Common myeloid progenitor, CD34-positive (primary cell): ENCODE data around the gene CKAP5.

ENCODE experiments used
- CTCF ChIA-PET: fragments of 350-600 bp; sonication (Branson Sonifier 250); formaldehyde crosslinking; loops from one replicate; lab custom pipeline; 2021; ENCODE audit warnings: antibody characterized with exemption; lab: Charles Lee
- POLR2A ChIA-PET: fragments of 350-600 bp; sonication (Branson Sonifier 250); formaldehyde crosslinking; loops from one replicate; lab custom pipeline; 2021; ENCODE audit warnings: antibody characterized with exemption; lab: Charles Lee
- DNase-seq, 3 donors: peaks; one replicate each; pipeline versions ENCODE4 v3.0.0 to v3.0.0-alpha.2; 2013
- H3K27ac ChIP-seq, 2 experiments: 1 replicate in 1 of 2; 2 replicates in 1 of 2; pipeline ENCODE4 v1.7.0; 2013; ENCODE audit warnings: inconsistent platforms in 2 of 2, low read length in 2 of 2, mild to moderate bottlenecking in 2 of 2, low read depth in 1 of 2, moderate library complexity in 1 of 2; ENCODE audit not compliant: severe bottlenecking in 2 of 2, insufficient read depth in 1 of 2, poor library complexity in 1 of 2
- H3K27me3 ChIP-seq, 5 experiments: replicated peaks in 2 of 5; 1 replicate in 3 of 5; 2 replicates in 2 of 5; pipeline versions ENCODE4 v1.6.1 to v1.7.0; 2013; ENCODE audit warnings: low read length in 4 of 5, mild to moderate bottlenecking in 2 of 5, moderate library complexity in 2 of 5, inconsistent platforms in 1 of 5; ENCODE audit not compliant: insufficient read depth in 5 of 5, control insufficient read depth in 4 of 5
- H3K36me3 ChIP-seq, 4 experiments: 1 replicate in 2 of 4; 2 replicates in 2 of 4; pipeline versions ENCODE4 v1.6.1 to v1.7.0; 2013; ENCODE audit warnings: low read length in 3 of 4, control low read depth in 1 of 4, mild to moderate bottlenecking in 1 of 4; ENCODE audit not compliant: control insufficient read depth in 4 of 4, insufficient read depth in 4 of 4
- H3K4me1 ChIP-seq, 4 experiments: 1 replicate in 3 of 4; 2 replicates in 1 of 4; pipeline versions ENCODE4 v1.6.1 to v1.7.1; 2013; ENCODE audit warnings: low read length in 3 of 4, mild to moderate bottlenecking in 3 of 4, control low read depth in 1 of 4, inconsistent platforms in 1 of 4, moderate library complexity in 1 of 4; ENCODE audit not compliant: control insufficient read depth in 4 of 4, insufficient read depth in 4 of 4; ENCODE audit errors: control extremely low read depth in 1 of 4
- H3K4me3 ChIP-seq, 7 experiments: 1 replicate in 4 of 7; 2 replicates in 3 of 7; pipeline versions ENCODE4 v1.5.1 to v1.7.0; 2013; ENCODE audit warnings: mild to moderate bottlenecking in 7 of 7, low read length in 6 of 7, moderate library complexity in 6 of 7, inconsistent platforms in 2 of 7, low read depth in 2 of 7, control low read depth in 1 of 7; ENCODE audit not compliant: insufficient read depth in 4 of 7, control insufficient read depth in 1 of 7; ENCODE audit errors: extremely low read depth in 1 of 7
- H3K9me3 ChIP-seq, 5 experiments: 1 replicate in 4 of 5; 2 replicates in 1 of 5; pipeline versions ENCODE4 v1.6.1 to v1.7.1; 2013; ENCODE audit warnings: low read length in 4 of 5, mild to moderate bottlenecking in 2 of 5, inconsistent platforms in 1 of 5, low read depth in 1 of 5, moderate library complexity in 1 of 5; ENCODE audit not compliant: control insufficient read depth in 4 of 5, insufficient read depth in 2 of 5; ENCODE audit errors: control extremely low read depth in 1 of 5
- WGBS: methylation state at CpG from one replicate; pipeline ENCODE4 v1.1.5; 2013; ENCODE audit not compliant: insufficient coverage; 5-methylcytosine and 5-hydroxymethylcytosine counted together

CKAP5 gene

DNA sequence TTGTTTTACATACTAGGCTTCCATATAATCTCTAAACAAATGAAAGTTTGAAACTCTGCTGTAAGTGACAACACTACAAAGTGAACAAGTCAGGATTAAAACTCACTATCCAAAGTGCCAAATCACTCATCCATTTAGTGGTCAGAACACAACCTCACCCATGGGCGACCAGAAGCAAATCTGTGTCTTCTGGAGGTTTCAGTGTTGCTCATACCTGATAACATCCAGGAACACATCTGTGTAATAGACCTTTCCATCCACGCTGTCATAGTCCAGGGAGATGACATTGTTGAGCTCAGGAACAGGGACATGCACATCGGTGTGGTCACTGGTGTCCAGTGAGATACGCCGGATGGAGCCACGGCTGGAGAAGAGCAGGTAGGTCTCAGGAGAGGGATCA, 28.5 kb upstream of the CKAP5 start:
- Histone ChIP-seq H3K36me3 (no peaks in the 10 kb centered on the region), H3K27me3 (no peaks in the 10 kb centered on the region), H3K27ac (no peak overlapping the region), H3K4me1 (no peaks in the 10 kb centered on the region), H3K4me3 (no peak overlapping the region), H3K9me3 (no peaks in the 10 kb centered on the region)
- 100% methylated on average over 6 of the region's 6 CpGs for WGBS
- no peak for DNase-seq
- ChIA-PET CTCF (no interaction called here), POLR2A (no interaction called here)

DNA sequence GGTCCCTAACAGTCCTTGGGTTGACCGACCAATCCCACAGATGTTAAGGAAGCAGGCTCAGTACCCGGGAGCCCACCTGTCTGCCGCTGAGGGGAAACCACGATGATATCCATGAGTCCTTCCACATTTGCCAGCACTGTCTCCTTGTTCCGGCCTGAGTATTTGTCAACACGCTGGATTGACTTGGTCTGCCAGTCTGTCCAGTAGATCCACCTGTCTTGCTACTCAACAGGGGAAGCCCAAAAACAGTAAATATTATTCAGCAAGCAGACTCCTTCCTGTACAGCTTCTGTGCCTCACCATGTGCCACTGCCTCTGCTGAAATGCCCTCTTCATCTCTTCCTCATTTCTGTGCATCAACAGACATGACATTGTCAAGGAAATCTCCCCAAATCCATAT, 22.8 kb upstream of the CKAP5 start:
- DNase-seq, result no peak
- H3K27ac ChIP-seq, result no peak overlapping the region
- ChIA-PET CTCF (no interaction called here), POLR2A (no interaction called here)
- H3K27me3 ChIP-seq, result no peaks in the 10 kb centered on the region
- H3K4me3 ChIP-seq, result no peak overlapping the region
- no peaks in the 10 kb centered on the region for H3K36me3 ChIP-seq
- no peaks in the 10 kb centered on the region for H3K4me1 ChIP-seq
- WGBS, result 97% methylated on average over 6 of the region's 6 CpGs
- no peaks in the 10 kb centered on the region for H3K9me3 ChIP-seq

DNA sequence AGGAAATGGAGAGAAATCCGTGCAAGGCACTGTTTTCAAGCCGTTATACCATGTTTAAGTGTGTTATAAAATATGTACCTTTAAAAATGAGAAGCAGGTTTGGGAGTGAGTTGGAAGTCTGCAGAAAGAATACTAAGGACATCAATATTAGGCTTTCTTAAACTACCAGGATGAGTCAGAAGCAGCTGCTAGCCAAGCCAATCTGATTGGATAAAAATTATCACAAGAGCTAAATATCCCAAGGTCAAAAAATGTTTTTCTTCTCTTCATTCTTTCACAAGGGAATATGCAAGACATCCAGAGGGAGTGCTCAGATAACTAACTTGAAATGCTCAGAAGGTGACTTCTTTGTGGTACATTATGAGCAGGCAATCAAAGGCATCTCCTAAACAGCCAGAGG, 19.3 kb upstream of the CKAP5 start:
- H3K36me3 ChIP-seq, result peaks cover 0 to 3% (median under 1%) of the 10 kb centered on the region in 4 experiments
- no peak for DNase-seq
- H3K9me3 ChIP-seq, result peaks cover 0 to 4% (median 0%) of the 10 kb centered on the region in 5 experiments
- CTCF ChIA-PET, result no interaction called here
- H3K4me3 ChIP-seq, result no peak overlapping the region
- no peaks in the 10 kb centered on the region for H3K4me1 ChIP-seq
- no peaks in the 10 kb centered on the region for H3K27me3 ChIP-seq
- H3K27ac ChIP-seq, result no peak overlapping the region
- POLR2A ChIA-PET, result no interaction called here
- WGBS, result 100% methylated on average over 2 of the region's 2 CpGs

DNA sequence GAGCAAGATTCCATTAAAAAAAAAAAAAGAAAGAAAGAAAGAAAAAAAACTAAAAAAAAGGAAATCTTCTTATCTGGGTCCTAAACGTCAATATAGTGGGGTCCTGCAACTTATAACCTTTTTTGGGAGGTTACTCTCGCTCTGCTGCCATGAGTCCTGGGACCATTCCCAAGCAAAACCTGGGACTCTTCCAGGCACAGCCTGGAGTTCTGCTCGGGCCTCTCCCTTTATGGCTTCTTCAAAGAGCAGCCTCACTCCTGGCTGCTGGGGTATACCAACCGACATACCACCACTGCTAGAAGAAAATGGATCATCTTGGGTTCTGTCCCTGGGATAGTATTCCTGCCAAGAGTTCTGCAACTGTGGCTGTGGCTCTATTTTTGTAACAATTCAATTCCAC, 14.1 kb upstream of the CKAP5 start:
- H3K9me3 ChIP-seq, result peaks cover 0 to 4% (median 0%) of the 10 kb centered on the region in 5 experiments
- DNase-seq, result no peak
- peaks cover 0 to 3% (median under 1%) of the 10 kb centered on the region in 4 experiments for H3K36me3 ChIP-seq
- ChIA-PET CTCF (no interaction called here), POLR2A (no interaction called here)
- peaks cover 0 to 13% (median 0%) of the 10 kb centered on the region in 4 experiments for H3K4me1 ChIP-seq
- H3K27me3 ChIP-seq, result no peaks in the 10 kb centered on the region
- WGBS, result 89% methylated on average over 4 of the region's 4 CpGs
- no peak overlapping the region for H3K27ac ChIP-seq
- no peak overlapping the region for H3K4me3 ChIP-seq

DNA sequence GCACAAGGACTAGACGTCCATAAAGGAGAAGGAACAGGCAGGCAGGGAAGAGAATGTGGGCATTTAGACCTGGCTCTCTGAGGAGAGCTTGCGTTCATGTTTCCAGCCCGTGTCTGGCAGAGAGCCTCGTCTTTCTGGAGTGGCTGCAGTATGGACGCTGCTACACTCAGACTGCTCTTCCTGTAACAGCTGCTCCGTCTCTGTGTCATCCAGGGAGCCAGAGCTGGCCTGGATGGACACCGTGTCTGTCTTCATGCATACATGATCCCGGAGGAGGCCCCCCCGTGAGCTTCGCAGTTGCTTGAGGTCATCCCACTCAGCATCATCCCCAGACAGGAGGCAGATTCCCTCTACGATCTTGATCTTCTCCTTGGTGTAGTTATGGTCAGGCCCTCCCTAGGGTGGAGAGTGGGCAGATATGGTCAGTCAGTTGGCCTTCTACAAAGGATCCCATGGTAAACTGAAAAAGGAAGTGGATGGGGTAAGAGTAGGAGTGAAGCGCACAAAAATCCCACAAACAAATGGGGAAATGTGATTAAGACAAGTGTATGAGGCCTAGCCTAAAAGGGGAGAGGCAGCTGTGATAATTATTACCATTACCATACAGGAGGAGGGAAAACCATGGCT, 13.0 kb upstream of the CKAP5 start:
- 96% methylated on average over 7 of the region's 12 CpGs for WGBS
- H3K4me3 ChIP-seq, result no peak overlapping the region
- peaks cover 2 to 20% (median 7%) of the 10 kb centered on the region in 4 experiments for H3K4me1 ChIP-seq
- CTCF ChIA-PET, result interaction anchor here (0.7 to 1.1 kb wide), 4 partner anchors 17 to 294 kb away, joined by 3 to 4 read pairs (median 3); no protein-coding TSS in a partner anchor
- POLR2A ChIA-PET, result no interaction called here
- H3K9me3 ChIP-seq, result peaks cover 0 to 4% (median 0%) of the 10 kb centered on the region in 5 experiments
- no peak overlapping the region for H3K27ac ChIP-seq
- DNase-seq, result no peak
- peaks cover 0 to 3% (median under 1%) of the 10 kb centered on the region in 4 experiments for H3K36me3 ChIP-seq
- H3K27me3 ChIP-seq, result no peaks in the 10 kb centered on the region

DNA sequence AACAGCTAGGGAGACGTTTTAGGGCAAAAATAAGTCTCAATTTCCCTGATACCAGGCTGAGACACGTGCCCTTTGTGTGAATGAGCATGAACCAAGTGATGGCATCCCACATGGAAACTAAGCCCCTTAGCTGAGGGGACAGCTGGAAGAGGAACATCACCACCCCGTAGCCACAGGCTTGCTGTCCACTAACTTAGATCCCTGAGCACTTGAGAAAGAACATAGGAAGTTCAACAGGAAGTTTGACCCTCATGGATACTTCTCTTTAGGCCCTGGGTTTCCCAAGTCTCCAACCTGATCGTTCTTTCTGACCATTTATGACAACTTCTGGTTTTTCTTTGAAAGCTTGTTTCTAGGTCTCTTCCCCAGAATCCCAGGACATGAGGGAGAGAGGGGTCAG, 11.6 kb upstream of the CKAP5 start:
- no peak overlapping the region for H3K27ac ChIP-seq
- H3K4me3 ChIP-seq, result no peak overlapping the region
- ChIA-PET POLR2A (interaction anchor here (0.5 to 0.6 kb wide), 2 partner anchors 10 to 23 kb away, joined by 3 to 4 read pairs; no protein-coding TSS in a partner anchor), CTCF (interaction anchor here (1.1 kb wide), 1 partner anchor 295 kb away, joined by 3 read pairs; no protein-coding TSS in a partner anchor)
- DNase-seq, result no peak
- H3K27me3 ChIP-seq, result no peaks in the 10 kb centered on the region
- whole genome bisulfite sequencing, result 95% methylated on average over 4 of the region's 4 CpGs
- peaks cover 0 to under 1% (median 0%) of the 10 kb centered on the region in 5 experiments for H3K9me3 ChIP-seq
- H3K4me1 ChIP-seq, result peaks cover 12 to 30% (median 16%) of the 10 kb centered on the region in 4 experiments
- H3K36me3 ChIP-seq, result no peaks in the 10 kb centered on the region

DNA sequence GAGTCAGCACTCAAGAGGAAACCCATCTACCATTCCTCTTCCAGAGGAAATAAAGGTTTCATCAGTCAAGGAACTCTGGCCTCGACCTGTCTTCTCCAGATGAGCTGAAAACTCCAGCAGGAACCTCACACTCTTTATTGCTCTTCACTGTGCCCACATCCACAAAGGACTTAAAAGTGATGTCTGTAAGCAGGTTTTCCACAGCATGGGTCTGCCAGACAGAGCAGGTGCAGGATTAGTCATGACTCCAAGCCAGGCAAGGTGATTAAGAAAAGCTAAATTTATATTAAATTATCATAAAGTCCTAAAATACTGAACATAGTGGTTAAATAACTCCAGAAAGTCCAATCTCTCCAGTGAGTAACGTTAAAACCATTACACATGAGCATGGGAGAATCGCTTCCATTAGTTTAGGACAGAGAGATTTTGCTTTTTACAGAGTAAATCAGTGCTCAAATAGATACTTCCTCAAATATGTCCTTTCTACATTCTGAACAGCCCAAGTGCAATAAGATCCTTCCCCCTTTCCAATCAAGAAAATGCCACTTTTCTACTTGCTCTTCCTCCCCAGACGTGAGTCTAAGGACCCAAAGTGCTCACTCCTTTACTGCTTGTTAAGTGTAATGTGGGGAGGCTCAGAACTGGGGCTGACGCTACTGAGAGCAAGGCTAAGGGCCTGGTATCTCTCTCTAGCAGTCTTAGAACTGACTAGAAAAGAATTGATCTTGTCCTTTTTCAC, 10.7 kb upstream of the CKAP5 start:
- CTCF ChIA-PET, result interaction anchor here (0.9 to 1.2 kb wide), 3 partner anchors 8 to 25 kb away, joined by 3 read pairs; no protein-coding TSS in a partner anchor
- no peak overlapping the region for H3K27ac ChIP-seq
- H3K27me3 ChIP-seq, result no peaks in the 10 kb centered on the region
- peaks cover 12 to 30% (median 16%) of the 10 kb centered on the region in 4 experiments for H3K4me1 ChIP-seq
- no peaks in the 10 kb centered on the region for H3K9me3 ChIP-seq
- DNase-seq, result no peak
- 80% methylated on average over 1 of the region's 5 CpGs for WGBS
- no peaks in the 10 kb centered on the region for H3K36me3 ChIP-seq
- POLR2A ChIA-PET, result no interaction called here
- no peak overlapping the region for H3K4me3 ChIP-seq
